HG03280 (cell line): Measurements from ENCODE around the gene NSUN4.
"Not testable (repeated sequence)": the region's sequence is repeated elsewhere in the genome, so short reads cannot be mapped to it uniquely, and the experiment has no call there.

Experiments
- ATAC-seq: cut with Tn5 transposase; IDR thresholded peaks from one replicate; pipeline ENCODE4 v1.9.1; 2021; ENCODE audit warnings: mild to moderate bottlenecking, moderate library complexity; ENCODE audit not compliant: unreplicated experiment

NSUN4 gene

GRCh38 chr1:46340404-46341221, at the start of gene NSUN4:
Gene NSUN4 (plus strand): TSS chr1:46340807. CDS start chr1:46340827, 20 bp downstream.
- ATAC-seq = peak; percentile 86

GRCh38 chr1:46295306-46295705, 45.3 kb upstream of the NSUN4 start:
- no peak for ATAC-seq

GRCh38 chr1:46298387-46298786, 42.2 kb upstream of the NSUN4 start:
- ATAC-seq = no peak

- ATAC-seq = no peak
Observed at GRCh38 chr1:46300673-46301405, 39.8 kb upstream of the NSUN4 start.

- no peak for ATAC-seq
Observed at GRCh38 chr1:46301406-46301807, 39.2 kb upstream of the NSUN4 start.

- peak; percentile 33 for ATAC-seq
Observed at GRCh38 chr1:46301808-46302640, 38.6 kb upstream of the NSUN4 start.

- peak; percentile 7 for ATAC-seq
Observed at GRCh38 chr1:46302641-46303037, 38.0 kb upstream of the NSUN4 start.

GRCh38 chr1:46303038-46303871, 37.4 kb upstream of the NSUN4 start, which contains the start of the genes LRRC41 and UQCRH:
Gene LRRC41 (minus strand): TSS chr1:46303616. CDS start chr1:46303322, 294 bp downstream.
Gene UQCRH (plus strand): TSS chr1:46303698. CDS start chr1:46303767, 69 bp downstream.
- ATAC-seq = peak; percentile 81

- no peak for ATAC-seq
Observed at GRCh38 chr1:46303872-46304326, 36.7 kb upstream of the NSUN4 start.

GRCh38 chr1:46306159-46306530, 34.5 kb upstream of the NSUN4 start:
- ATAC-seq = no peak

- no peak for ATAC-seq
Observed at GRCh38 chr1:46309401-46310159, 31.0 kb upstream of the NSUN4 start.

GRCh38 chr1:46310321-46310720, 30.3 kb upstream of the NSUN4 start:
- no peak for ATAC-seq

- no peak for ATAC-seq
Observed at GRCh38 chr1:46315669-46316403, 24.8 kb upstream of the NSUN4 start.

GRCh38 chr1:46317323-46317722, 23.3 kb upstream of the NSUN4 start:
- ATAC-seq = no peak

- ATAC-seq = not testable (repeated sequence)
Observed at GRCh38 chr1:46319301-46319700, 21.3 kb upstream of the NSUN4 start.

- ATAC-seq = not testable (repeated sequence)
Observed at GRCh38 chr1:46319960-46320914, 20.4 kb upstream of the NSUN4 start.

- ATAC-seq = not testable (repeated sequence)
Observed at GRCh38 chr1:46322191-46322590, 18.4 kb upstream of the NSUN4 start.
